Mononuclear cell (primary cell): ENCODE data around the gene APEH. TPM values are rescaled to one million over a fixed set of nuclear protein-coding genes. Genes with fewer than 3 reads are reported as not detected.
"Not testable (repeated sequence)": the region's sequence is repeated elsewhere in the genome, so short reads cannot be mapped to it uniquely, and the experiment has no call there.

Experiments used
- H3K27me3 ChIP-seq: 2 replicates; pipeline ENCODE4 v1.6.0; 2011; ENCODE audit warnings: low read length, control low read depth; ENCODE audit not compliant: insufficient read depth
- H3K4me1 ChIP-seq: 2 replicates; pipeline ENCODE4 v1.5.1; 2011; ENCODE audit warnings: mild to moderate bottlenecking, low read length, control low read depth; ENCODE audit not compliant: insufficient read depth
- H3K4me3 ChIP-seq: 2 replicates; pipeline ENCODE4 v1.5.1; 2011; ENCODE audit warnings: mild to moderate bottlenecking, low read length, moderate library complexity
- H3K9me3 ChIP-seq: 2 replicates; pipeline ENCODE4 v1.5.1; 2011; ENCODE audit warnings: low read depth, mild to moderate bottlenecking, control low read depth, low read length
- total RNA-seq: library from RNA; depleted of rRNA; stranded (reverse); fragments of >200 nt; gene quantifications from one replicate; pipeline ENCODE4 v1.2.3, GENCODE V29; 2012

APEH gene
- total RNA-seq, 1 donor: 30.7 TPM

DNA sequence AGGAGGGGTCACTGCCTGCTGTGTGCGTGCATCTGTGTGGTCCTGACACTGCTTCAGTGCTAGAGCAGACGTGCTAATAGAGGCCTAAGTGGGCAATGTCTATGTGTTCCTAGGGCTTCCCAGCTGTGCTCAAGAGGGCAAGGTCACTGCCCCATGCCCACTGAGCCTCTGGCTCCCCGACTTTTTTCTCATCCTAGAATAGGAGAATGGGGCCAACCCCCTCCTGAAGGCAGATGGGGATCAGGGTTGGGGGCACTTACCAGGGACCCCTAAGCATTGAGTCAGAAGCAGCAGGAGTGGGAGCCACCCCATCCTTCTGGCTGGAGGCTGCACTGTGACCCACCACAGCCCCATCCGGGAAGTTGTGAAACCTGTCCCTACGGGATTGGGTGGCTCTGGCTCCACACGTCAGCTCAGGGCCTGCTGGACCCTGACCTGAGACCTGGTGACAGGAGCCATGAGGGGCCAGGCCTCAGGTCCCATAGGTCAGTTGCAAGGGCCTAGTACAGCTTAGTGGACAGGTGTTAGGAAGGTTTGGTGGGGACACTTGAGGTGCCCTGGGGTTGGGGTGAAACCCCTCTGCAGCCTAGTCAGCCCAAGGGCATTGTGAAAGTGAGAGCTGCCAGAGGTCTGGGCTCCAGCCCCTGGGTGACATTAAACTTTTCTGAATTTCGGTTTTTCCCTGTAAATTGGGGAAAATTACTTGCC lies 14.3 kb downstream of the APEH start:
- Histone ChIP-seq H3K4me3 (peak overlapping the region; percentile 95), H3K4me1 (peaks cover 34% of the 10 kb centered on the region)
- not testable (repeated sequence) for H3K27me3 ChIP-seq, H3K9me3 ChIP-seq

DNA sequence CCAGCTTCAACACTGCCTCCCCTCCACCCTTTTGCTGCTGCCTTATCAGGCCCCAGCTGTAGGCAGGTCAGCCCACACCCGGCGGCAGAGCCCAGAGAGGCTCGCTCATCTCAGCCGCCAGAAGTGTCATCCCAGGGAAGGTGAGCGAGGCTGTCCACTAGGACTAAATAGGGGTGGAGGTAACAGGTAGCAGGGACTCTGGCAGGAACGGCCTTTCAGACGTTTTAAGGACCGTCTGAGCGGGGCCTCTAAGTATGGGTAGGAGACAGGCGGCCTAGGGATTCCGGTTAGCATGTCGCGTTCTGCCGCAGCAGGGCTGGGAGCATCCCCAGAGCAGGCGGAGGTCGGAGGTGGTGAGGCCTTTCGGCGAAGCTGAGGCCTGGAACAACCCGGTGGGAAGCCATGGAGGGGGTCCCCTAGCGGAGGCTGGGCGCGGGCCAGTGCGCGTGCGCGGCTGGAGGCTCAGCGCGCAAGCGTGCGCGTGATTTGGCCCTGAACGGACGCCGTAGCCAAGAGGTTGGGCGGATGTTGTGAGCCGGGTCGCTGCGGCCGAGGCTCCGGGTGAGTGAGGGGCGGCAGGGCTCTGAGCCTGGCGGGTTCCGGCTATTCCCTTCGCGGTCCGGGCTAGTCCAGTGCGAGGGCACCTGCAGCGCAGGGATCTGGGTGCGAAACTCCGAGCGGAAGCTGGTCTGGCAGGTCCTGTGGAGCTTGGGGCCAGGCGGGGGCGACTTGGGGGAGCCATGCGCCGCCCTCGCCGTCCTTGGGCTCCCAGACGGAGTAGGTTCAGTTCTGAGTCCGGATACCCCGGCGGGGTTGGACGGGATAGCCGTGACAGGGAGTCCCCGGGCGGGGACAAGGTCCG lies 15.1 kb downstream of the APEH start, which contains the start of the genes MST1 and RNF123:
MST1 (minus strand) TSS at position 429 of the 862 bp plus-strand sequence. CDS start 783 bp downstream, outside the sequence.
RNF123 (plus strand) TSS at position 512 of the 862 bp plus-strand sequence. CDS start 1,609 bp downstream, outside the sequence.
- peaks cover 34% of the 10 kb centered on the region for H3K4me1 ChIP-seq

DNA sequence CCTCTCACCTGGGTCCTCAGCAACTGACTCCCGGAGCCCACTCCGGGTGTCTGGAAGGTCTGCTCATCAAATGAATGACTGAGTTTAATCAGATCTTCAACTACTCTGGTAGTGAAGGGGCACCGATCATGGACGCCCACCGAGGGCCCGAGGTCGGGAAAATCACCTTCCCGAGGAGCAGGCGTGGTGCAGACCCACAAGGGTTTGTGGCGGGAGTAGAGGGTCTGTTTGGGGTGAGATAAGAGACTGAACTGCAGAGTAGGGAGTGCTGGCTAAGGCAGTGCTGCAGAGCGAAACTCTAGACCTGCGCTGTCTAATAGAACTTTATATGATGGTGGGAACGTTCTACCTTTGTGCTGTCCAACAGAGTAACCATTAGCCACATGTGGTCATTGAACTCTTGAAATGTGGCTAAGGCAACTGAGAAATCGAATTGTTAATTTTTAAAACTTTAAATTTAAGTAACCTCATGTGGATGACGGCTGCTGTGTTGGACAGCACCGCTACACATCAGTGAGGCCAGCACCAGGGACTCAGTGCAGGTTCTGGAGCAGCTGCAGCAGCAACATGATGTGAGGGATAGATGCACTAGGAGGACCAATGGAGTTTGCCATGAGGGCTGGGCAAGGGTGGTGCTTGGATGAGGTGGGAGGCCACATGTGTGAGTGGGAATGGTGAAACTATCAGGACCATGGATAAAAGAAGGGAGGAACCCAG lies 15.9 kb downstream of the APEH start:
- not testable (repeated sequence) for H3K27me3 ChIP-seq, H3K9me3 ChIP-seq
- peak overlapping the region; percentile 95 for H3K4me3 ChIP-seq
- H3K4me1 ChIP-seq: peaks cover 34% of the 10 kb centered on the region

More for the DNA sequence above, 15.1 kb downstream of the APEH start, which contains the start of the genes MST1 and RNF123:
- Histone ChIP-seq H3K27me3 (no peaks in the 10 kb centered on the region), H3K4me3 (peak within 1 kb of the TSS; percentile 95), H3K9me3 (no peaks in the 10 kb centered on the region)

DNA sequence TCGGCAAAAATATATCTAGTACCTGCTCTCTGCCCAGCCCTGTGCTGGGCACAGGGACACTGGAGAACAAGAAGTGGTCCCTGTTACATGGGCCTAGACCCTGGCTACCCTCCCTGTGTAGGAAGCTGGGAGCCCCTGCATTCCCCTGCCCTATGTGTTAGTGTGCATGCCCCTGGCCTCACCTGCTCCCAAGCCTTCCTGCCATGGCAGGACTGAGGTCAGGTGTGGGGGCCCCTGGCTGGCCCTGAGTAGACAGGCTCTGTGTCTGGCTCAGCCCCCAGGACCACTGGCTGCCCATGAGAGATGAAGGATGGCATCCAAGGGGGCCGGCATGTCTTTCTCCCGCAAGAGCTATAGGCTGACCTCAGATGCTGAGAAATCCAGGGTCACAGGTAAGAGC lies 16.7 kb downstream of the APEH start:
- H3K9me3 ChIP-seq, H3K27me3 ChIP-seq, H3K4me3 ChIP-seq: not testable (repeated sequence)
- H3K4me1 ChIP-seq: peaks cover 34% of the 10 kb centered on the region

DNA sequence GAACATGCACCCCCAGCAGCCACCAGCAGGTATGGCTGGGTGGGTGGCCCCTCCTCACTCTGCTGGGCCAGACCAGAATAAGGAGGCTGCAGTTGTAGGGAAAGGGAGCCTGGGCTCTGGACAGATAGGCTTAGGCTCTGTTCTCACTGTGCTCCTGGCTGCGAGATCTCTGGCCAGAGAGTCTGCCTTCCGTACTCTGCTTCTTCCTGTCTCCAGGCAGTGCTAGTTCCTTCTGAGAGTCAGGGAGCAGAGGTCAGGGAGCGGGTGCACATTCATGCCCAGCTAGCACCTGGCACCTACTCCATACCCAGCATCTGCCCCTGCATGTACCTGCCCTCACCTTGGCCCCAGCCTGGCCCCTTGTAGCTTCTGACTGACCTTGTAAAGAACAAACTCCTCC lies 17.3 kb downstream of the APEH start:
- H3K27me3 ChIP-seq, H3K4me3 ChIP-seq, H3K9me3 ChIP-seq: not testable (repeated sequence)
- H3K4me1 ChIP-seq: peaks cover 31% of the 10 kb centered on the region

DNA sequence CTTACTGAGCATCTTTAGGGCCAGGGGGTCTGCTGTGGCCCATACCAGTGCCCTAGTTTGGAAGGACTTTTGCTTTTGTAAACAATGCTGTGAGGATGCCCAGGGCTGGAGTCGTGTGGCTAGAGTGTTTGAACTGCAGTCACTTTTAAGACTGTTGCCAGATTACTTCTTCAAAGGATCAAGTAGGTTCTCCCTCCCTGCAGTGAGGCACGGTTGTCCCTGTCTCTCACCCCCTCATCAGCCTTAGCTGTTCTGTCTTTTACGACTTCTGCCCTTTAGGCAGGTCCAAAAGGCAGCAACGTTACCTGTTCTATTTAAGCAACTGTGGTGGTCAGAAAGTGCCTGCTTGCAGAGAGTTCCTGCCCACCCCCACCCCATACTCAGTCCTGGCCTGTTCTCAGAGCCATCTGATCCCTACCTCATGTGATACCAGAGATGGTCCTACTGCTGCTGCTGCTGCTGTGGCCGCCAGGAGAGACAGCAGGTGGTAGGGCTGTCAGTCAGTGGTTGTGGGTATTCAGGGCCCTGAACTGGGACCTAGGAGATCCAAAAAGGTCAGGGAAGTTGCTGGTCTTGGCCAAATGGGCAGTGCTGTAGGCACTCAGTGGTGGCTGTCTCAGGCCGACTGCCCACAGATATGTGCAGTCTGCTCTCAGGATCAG lies 20.4 kb downstream of the APEH start:
- not testable (repeated sequence) for H3K4me3 ChIP-seq, H3K27me3 ChIP-seq, H3K9me3 ChIP-seq
- H3K4me1 ChIP-seq: peaks cover 19% of the 10 kb centered on the region

DNA sequence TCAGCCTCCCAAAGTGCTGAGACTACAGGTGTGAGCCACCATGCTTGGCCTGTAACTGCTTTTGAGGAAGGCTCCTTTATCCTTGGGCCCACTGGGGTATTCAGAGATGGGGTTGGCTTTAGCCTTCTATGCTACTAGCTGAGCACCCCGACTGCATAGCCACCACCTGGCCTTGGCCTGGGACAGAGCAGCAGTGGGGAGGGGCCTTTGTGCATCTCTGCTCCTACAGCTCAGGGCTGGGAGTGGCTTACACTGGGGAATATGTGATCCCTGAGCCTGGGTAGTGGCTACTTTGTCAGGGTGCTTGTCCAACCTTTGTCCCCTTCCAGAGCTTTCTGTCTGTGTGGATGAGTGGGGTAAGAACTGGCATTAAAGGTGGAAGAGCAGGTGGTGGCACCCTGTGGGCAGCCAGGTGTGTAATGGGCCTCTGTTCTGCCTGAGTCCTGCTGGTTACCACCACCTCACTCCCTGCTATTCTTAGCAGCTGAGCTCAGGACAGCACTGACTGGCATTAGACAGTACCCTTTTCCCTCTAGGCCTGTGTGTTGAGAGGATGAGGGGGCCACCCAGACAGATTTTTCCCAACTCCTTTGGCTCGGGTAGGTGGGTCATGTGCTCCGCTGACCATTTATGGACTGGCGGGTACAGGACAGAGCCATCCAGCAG lies 21.3 kb downstream of the APEH start:
- not testable (repeated sequence) for H3K27me3 ChIP-seq, H3K9me3 ChIP-seq, H3K4me3 ChIP-seq
- H3K4me1 ChIP-seq: peaks cover 12% of the 10 kb centered on the region

DNA sequence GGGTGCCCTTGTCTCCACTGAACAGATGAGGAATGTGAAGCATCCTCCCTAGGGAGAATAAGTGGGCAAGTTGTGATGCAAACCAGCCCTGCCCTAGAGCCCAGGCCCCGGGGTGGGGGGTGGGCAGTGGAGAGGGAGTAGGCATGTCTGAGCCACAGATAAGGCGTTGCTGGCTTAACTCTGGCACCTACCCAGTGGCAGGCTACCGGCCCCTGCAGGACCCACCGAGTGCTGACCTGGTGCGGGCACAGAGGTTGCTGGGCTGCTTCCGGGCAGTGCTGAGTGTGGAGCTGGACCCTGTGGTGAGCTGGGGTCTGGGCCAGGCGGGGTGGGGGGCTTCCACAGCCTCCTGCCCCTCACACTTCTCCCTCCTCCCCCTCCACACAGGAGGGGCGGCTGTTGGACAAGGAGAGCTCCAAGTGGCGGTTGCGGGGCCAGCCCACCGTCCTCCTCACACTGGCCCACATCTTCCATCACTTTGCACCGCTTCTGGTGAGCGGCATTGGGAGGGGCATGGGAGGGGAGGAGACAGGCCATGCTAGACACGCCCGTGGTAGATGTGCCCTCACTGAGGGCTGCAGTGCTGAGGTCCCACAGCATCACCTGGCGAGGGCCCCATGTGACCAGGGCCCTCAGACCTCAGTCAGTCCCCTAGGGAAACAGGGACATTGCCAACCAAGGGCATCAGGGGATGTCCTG lies 25.3 kb downstream of the APEH start:
- H3K9me3 ChIP-seq: no peaks in the 10 kb centered on the region
- H3K27me3 ChIP-seq: no peaks in the 10 kb centered on the region
- H3K4me3 ChIP-seq: no peak overlapping the region
- H3K4me1 ChIP-seq: no peaks in the 10 kb centered on the region

DNA sequence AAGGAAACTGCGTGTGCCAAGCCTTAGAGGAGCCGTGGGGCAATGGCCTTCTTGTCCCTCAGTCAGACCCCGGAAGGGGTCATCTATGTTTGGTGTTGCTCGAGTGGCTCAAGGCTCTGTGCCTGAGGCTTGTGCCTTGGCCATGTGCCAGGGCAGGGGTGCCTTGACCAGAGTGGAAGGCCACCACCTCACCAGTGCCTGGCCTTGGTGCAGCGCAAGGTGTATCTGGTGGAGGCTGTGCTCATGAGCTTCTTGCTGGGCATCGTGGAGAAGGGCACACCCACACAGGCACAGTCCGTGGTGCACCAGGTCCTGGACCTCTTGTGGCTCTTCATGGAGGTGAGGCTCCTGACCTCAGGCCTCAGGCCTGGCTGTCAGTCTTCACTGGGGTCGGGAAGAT lies 25.9 kb downstream of the APEH start:
- Histone ChIP-seq H3K27me3 (no peaks in the 10 kb centered on the region), H3K4me1 (no peaks in the 10 kb centered on the region), H3K9me3 (no peaks in the 10 kb centered on the region), H3K4me3 (no peak overlapping the region)

DNA sequence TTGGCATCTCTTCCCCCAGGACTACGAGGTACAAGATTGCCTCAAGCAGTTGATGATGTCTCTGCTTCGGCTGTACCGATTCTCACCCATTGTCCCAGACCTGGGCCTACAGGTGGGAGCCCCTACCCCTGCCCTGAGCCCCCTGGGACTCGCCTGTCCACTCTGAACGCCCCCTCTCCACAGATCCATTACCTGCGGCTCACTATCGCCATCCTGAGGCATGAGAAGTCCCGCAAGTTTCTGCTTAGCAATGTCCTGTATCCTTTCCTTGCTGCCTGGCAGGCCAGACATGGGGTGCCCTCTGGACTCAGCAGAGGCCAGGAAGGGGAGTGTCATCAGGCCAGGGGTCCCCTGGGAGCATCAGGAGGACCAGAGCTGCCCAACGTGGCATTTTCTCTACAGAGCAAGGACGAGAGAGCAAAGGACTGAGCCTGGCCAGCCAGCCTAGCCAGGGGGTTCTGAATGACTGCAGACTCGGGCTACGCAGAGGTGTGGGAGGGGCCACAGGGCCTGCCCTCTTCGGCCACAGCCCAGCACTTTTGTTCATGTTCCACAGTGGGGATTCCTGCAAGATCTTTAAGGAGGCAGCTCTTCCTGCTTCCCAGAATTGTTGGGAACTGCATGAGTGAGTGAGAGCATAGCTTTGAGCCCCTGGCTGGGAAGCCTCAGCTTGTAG lies 26.4 kb downstream of the APEH start:
- no peaks in the 10 kb centered on the region for H3K27me3 ChIP-seq

DNA sequence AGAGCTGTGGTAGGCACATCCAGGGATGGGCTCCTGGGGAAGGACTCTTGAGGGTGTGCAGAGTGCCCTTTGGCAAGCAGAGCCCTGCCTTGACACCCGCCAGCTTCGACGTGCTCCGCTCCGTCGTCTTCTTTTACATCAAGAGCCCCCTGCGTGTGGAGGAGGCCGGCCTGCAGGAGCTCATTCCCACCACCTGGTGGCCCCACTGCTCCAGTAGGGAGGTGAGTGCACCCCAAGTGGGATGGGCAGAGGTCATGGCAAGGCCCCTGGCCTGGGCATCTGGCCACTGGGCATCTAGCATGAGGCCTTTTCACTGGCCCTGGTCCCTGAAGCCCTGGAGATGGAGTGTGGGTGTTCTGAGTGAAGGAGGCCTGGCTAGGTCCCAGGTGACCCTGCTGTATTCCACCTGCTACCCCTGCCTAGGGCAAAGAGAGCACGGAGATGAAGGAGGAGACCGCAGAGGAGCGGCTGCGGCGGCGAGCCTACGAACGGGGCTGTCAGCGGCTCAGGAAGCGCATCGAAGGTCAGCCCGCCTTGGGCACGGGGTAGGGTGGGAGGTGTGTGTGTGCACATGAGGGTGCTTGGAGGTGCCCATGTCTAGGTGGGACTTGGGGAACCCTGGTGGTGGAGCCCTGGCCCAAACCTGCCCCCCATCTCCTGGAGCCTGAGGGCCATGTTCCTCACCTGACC lies 27.4 kb downstream of the APEH start:
- Histone ChIP-seq H3K9me3 (no peaks in the 10 kb centered on the region), H3K4me3 (no peak overlapping the region), H3K27me3 (no peaks in the 10 kb centered on the region), H3K4me1 (no peaks in the 10 kb centered on the region)

More for the DNA sequence above, 26.4 kb downstream of the APEH start:
- H3K4me1 ChIP-seq: no peaks in the 10 kb centered on the region
- H3K4me3 ChIP-seq: no peak overlapping the region
- no peaks in the 10 kb centered on the region for H3K9me3 ChIP-seq

DNA sequence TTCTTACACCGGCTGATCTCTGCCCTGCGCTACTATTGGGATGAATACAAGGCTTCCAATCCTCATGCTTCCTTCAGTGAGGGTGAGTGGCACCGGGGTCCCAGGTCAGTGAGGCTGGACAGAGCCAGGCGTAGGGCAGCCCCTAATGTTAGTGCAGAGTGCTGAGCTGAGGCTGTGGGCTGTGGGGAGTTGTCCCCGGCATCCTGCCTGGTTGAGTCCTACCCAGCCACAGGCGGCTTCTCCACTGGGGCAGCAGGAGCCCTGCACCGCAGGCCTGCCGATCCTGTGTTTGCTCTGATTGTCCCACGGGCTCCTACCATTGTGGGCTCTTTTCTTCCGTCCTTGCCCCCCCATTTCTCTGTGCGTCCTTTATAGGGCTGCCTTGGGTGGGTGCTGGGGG lies 28.5 kb downstream of the APEH start:
- Histone ChIP-seq H3K4me1 (no peaks in the 10 kb centered on the region), H3K9me3 (no peaks in the 10 kb centered on the region), H3K4me3 (no peak overlapping the region), H3K27me3 (no peaks in the 10 kb centered on the region)

DNA sequence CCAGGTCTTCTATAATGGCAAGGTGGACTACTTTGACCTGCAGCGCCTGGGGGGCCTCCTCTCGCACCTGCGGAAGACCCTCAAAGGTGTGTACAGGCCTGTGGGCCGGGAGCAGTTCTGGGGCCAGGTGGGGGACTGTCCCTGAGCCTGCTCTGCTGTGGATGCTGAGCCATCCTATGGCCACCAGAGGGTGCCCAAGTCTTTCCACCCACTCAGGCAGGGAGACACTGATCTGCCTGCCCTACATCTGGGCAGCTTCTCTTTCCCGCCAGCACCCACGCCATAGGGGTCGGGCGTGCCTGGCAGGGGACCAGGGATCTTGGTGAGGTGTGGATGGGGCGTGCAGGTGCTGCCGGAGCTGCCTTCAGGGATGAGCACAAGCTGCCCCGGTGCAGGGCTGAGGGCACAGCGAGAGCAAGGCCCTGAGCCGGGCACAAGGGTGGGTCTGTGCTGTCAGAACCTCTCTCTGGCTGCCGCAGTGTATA lies 29.3 kb downstream of the APEH start:
- H3K4me1 ChIP-seq: no peaks in the 10 kb centered on the region
- no peak overlapping the region for H3K4me3 ChIP-seq
- no peaks in the 10 kb centered on the region for H3K9me3 ChIP-seq
- no peaks in the 10 kb centered on the region for H3K27me3 ChIP-seq
